Rectal smooth muscle tissue (tissue), 1 donor: ENCODE data around the gene KCTD16.

Experiments used
- H3K27ac ChIP-seq: one replicate; pipeline ENCODE4 v1.7.0; 2013; ENCODE audit warnings: low read depth, low read length, inconsistent platforms
- H3K27me3 ChIP-seq: one replicate; pipeline ENCODE4 v1.7.0; 2013; ENCODE audit warnings: low read length; ENCODE audit not compliant: control insufficient read depth, insufficient read depth
- H3K36me3 ChIP-seq: one replicate; pipeline ENCODE4 v1.7.0; 2013; ENCODE audit warnings: low read length; ENCODE audit not compliant: control insufficient read depth, insufficient read depth
- H3K4me1 ChIP-seq: one replicate; pipeline ENCODE4 v1.7.0; 2013; ENCODE audit warnings: low read length; ENCODE audit not compliant: control insufficient read depth, insufficient read depth
- H3K4me3 ChIP-seq: one replicate; pipeline ENCODE4 v1.7.0; 2013; ENCODE audit warnings: low read length
- H3K9ac ChIP-seq: one replicate; pipeline ENCODE4 v1.7.0; 2013; ENCODE audit warnings: low read length

The KCTD16 gene

GRCh38 chr5:144469106-144469505 is 298.4 kb downstream of the KCTD16 start:
- Histone ChIP-seq H3K27me3 (no peaks in the 10 kb centered on the region), H3K36me3 (no peaks in the 10 kb centered on the region), H3K9ac (no peak overlapping the region), H3K4me1 (no peaks in the 10 kb centered on the region), H3K27ac (no peak overlapping the region), H3K4me3 (no peak overlapping the region)

- Histone ChIP-seq H3K27me3 (no peaks in the 10 kb centered on the region), H3K36me3 (no peaks in the 10 kb centered on the region), H3K27ac (no peak overlapping the region), H3K4me3 (no peak overlapping the region), H3K9ac (no peak overlapping the region), H3K4me1 (no peaks in the 10 kb centered on the region)
Measured at GRCh38 chr5:144472221-144472620, 301.5 kb downstream of the KCTD16 start.

- no peak overlapping the region for H3K27ac ChIP-seq
- no peak overlapping the region for H3K9ac ChIP-seq
- no peaks in the 10 kb centered on the region for H3K36me3 ChIP-seq
- no peaks in the 10 kb centered on the region for H3K27me3 ChIP-seq
- H3K4me3 ChIP-seq = no peak overlapping the region
- H3K4me1 ChIP-seq = no peaks in the 10 kb centered on the region
Measured at GRCh38 chr5:144473650-144474049, 303.0 kb downstream of the KCTD16 start.

GRCh38 chr5:144478565-144478964 is 307.9 kb downstream of the KCTD16 start:
- Histone ChIP-seq H3K36me3 (no peaks in the 10 kb centered on the region), H3K9ac (no peak overlapping the region), H3K27me3 (no peaks in the 10 kb centered on the region), H3K4me3 (no peak overlapping the region), H3K4me1 (no peaks in the 10 kb centered on the region), H3K27ac (no peak overlapping the region)

GRCh38 chr5:144481861-144482260 is 311.2 kb downstream of the KCTD16 start:
- no peaks in the 10 kb centered on the region for H3K36me3 ChIP-seq
- no peak overlapping the region for H3K9ac ChIP-seq
- H3K27ac ChIP-seq = no peak overlapping the region
- no peaks in the 10 kb centered on the region for H3K27me3 ChIP-seq
- no peaks in the 10 kb centered on the region for H3K4me1 ChIP-seq
- H3K4me3 ChIP-seq = no peak overlapping the region

GRCh38 chr5:144484124-144484897 is 313.6 kb downstream of the KCTD16 start:
- no peak overlapping the region for H3K9ac ChIP-seq
- H3K27me3 ChIP-seq = no peaks in the 10 kb centered on the region
- H3K4me1 ChIP-seq = no peaks in the 10 kb centered on the region
- no peak overlapping the region for H3K4me3 ChIP-seq
- no peak overlapping the region for H3K27ac ChIP-seq
- H3K36me3 ChIP-seq = no peaks in the 10 kb centered on the region

- no peak overlapping the region for H3K27ac ChIP-seq
- no peak overlapping the region for H3K4me3 ChIP-seq
- no peaks in the 10 kb centered on the region for H3K27me3 ChIP-seq
- no peak overlapping the region for H3K9ac ChIP-seq
- H3K36me3 ChIP-seq = no peaks in the 10 kb centered on the region
- H3K4me1 ChIP-seq = no peaks in the 10 kb centered on the region
Measured at GRCh38 chr5:144485540-144485939, 314.9 kb downstream of the KCTD16 start.

- H3K4me1 ChIP-seq = no peaks in the 10 kb centered on the region
- H3K4me3 ChIP-seq = no peak overlapping the region
- no peak overlapping the region for H3K9ac ChIP-seq
- H3K36me3 ChIP-seq = no peaks in the 10 kb centered on the region
- H3K27me3 ChIP-seq = no peaks in the 10 kb centered on the region
- no peak overlapping the region for H3K27ac ChIP-seq
Measured at GRCh38 chr5:144487207-144487606, 316.5 kb downstream of the KCTD16 start.

GRCh38 chr5:144487761-144488160 is 317.1 kb downstream of the KCTD16 start:
- Histone ChIP-seq H3K9ac (no peak overlapping the region), H3K27me3 (no peaks in the 10 kb centered on the region), H3K4me1 (no peaks in the 10 kb centered on the region), H3K27ac (no peak overlapping the region), H3K4me3 (no peak overlapping the region), H3K36me3 (no peaks in the 10 kb centered on the region)

GRCh38 chr5:144503123-144503522 is 332.4 kb downstream of the KCTD16 start:
- H3K4me1 ChIP-seq = no peaks in the 10 kb centered on the region
- no peaks in the 10 kb centered on the region for H3K36me3 ChIP-seq
- H3K4me3 ChIP-seq = no peak overlapping the region
- H3K9ac ChIP-seq = no peak overlapping the region
- H3K27me3 ChIP-seq = no peaks in the 10 kb centered on the region
- H3K27ac ChIP-seq = no peak overlapping the region

- no peak overlapping the region for H3K9ac ChIP-seq
- no peak overlapping the region for H3K4me3 ChIP-seq
- H3K4me1 ChIP-seq = no peaks in the 10 kb centered on the region
- no peaks in the 10 kb centered on the region for H3K36me3 ChIP-seq
- H3K27me3 ChIP-seq = no peaks in the 10 kb centered on the region
- no peak overlapping the region for H3K27ac ChIP-seq
Measured at GRCh38 chr5:144504929-144505577, 334.4 kb downstream of the KCTD16 start.

- no peaks in the 10 kb centered on the region for H3K27me3 ChIP-seq
- H3K4me3 ChIP-seq = no peak overlapping the region
- H3K27ac ChIP-seq = no peak overlapping the region
- no peak overlapping the region for H3K9ac ChIP-seq
- H3K4me1 ChIP-seq = no peaks in the 10 kb centered on the region
- no peaks in the 10 kb centered on the region for H3K36me3 ChIP-seq
Measured at GRCh38 chr5:144510845-144511579, 340.3 kb downstream of the KCTD16 start.
